Left ventricle myocardium inferior (tissue), 1 donor: Measurements from ENCODE around the gene RUVBL1. TPM values are rescaled to one million over a fixed set of nuclear protein-coding genes. Genes with fewer than 3 reads are reported as not detected.
A peak's percentile ranks its signal among the peaks of the same experiment; 100 is the strongest.

ENCODE experiments used
- DNase-seq: peaks from one replicate; pipeline ENCODE4 v3.0.0-alpha.2; 2020
- H3K27ac ChIP-seq: fragments of 200-600 bp; replicated peaks from 2 replicates; pipeline ENCODE4 v1.8.0; 2021
- H3K27me3 ChIP-seq: fragments of 200-600 bp; 2 replicates; pipeline ENCODE4 v1.8.0; 2021; ENCODE audit warnings: low read depth
- H3K36me3 ChIP-seq: fragments of 200-600 bp; 2 replicates; pipeline ENCODE4 v1.8.0; 2021
- H3K4me1 ChIP-seq: fragments of 200-600 bp; 2 replicates; pipeline ENCODE4 v1.8.0; 2021
- H3K4me3 ChIP-seq: fragments of 200-600 bp; 2 replicates; pipeline ENCODE4 v1.8.0; 2021; ENCODE audit warnings: mild to moderate bottlenecking, moderate library complexity
- H3K9me3 ChIP-seq: fragments of 200-600 bp; replicated peaks from 2 replicates; pipeline ENCODE4 v1.8.0; 2021
- CTCF ChIP-seq: fragments of 200-600 bp; IDR thresholded peaks from 2 replicates; pipeline ENCODE4 v1.8.0; 2021; ENCODE audit warnings: antibody characterized with exemption, mild to moderate bottlenecking, borderline replicate concordance
- intact Hi-C: fragments of 100-400 bp; cut with micrococcal nuclease; formaldehyde crosslinking; loops from one replicate; pipeline ENCODE4 v1.11.0; 2022
- total RNA-seq: library from RNA; stranded (reverse); fragmentation: NEBNext Ultra II Directional; extraction: Animal tissue kit (Norgen Biotek cat#: 25700); gene quantifications from one replicate; pipeline ENCODE4 v1.2.1, GENCODE V29; 2021
- donor health status: DM: no; HTN: yes; CAD: no; lungs with severe emphysema.

The RUVBL1 gene
- total RNA-seq, 1 donor from 2014 or later, result 25.3 TPM

DNA sequence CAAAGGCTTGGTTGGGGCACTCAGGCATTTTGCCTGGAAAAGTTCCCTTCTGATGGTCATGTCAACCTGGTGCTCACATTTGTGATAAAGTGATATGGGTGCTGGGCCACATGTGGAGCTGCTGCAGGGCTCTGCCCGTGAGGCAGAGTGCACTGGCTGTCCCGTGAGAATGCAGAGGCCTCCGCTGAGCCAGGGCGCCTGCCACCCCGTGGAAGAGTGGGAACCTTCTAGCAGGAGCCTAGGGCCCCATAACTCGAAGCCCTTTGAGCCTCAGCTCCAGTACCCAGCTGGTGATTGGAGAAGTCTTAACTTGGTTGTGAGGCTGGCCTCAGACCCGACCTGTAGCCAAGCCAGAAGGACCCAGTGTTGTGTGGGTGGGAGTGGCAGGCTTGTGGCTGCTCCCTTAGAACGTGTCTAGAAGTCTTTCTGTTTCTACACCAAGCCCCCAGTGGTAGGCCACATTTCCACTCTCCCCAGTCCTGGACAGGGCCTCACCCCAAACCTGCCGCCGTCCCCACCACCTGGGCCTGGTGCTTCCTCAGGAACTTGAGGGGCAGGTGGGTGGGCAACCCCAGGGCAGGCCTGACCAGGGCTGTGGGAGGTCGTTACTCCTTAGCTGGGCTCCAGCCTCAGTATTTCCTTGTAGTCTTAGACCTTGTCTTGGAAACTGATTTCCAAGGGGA is 51.7 kb downstream of the RUVBL1 start:
- no peaks in the 10 kb centered on the region for H3K9me3 ChIP-seq
- H3K36me3 ChIP-seq, result peaks cover 60% of the 10 kb centered on the region
- H3K4me3 ChIP-seq, result no peak overlapping the region
- H3K27me3 ChIP-seq, result no peaks in the 10 kb centered on the region
- no peak for TF ChIP-seq CTCF
- peaks cover 44% of the 10 kb centered on the region for H3K4me1 ChIP-seq
- intact Hi-C loops, result no loop called here
- H3K27ac ChIP-seq, result no peak overlapping the region
- DNase-seq, result no peak

- peaks cover 69% of the 10 kb centered on the region for H3K36me3 ChIP-seq
- no peak for DNase-seq
- no peak overlapping the region for H3K4me3 ChIP-seq
- intact Hi-C loops, result no loop called here
- H3K9me3 ChIP-seq, result no peaks in the 10 kb centered on the region
- no peak overlapping the region for H3K27ac ChIP-seq
- H3K27me3 ChIP-seq, result no peaks in the 10 kb centered on the region
- peaks cover 36% of the 10 kb centered on the region for H3K4me1 ChIP-seq
- no peak for TF ChIP-seq CTCF
These were observed 52.6 kb downstream of the RUVBL1 start for GRCh38 chr3:128070898-128071591.

DNA sequence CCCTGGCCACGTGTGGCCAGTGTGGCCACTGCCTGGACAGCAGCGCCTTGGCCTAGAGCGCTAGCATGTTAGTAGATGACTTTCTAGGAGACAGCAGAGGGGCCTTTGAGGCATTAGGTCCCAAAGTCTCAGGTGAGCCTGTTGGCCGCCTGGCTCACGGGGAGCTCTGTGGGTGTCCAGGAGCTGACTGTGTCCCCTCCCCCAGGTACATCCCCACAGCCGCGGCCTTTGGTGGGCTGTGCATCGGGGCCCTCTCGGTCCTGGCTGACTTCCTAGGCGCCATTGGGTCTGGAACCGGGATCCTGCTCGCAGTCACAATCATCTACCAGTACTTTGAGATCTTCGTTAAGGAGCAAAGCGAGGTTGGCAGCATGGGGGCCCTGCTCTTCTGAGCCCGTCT is 54.3 kb downstream of the RUVBL1 start:
- Histone ChIP-seq H3K27ac (no peak overlapping the region), H3K4me1 (peaks cover 20% of the 10 kb centered on the region), H3K36me3 (peaks cover 87% of the 10 kb centered on the region), H3K27me3 (no peaks in the 10 kb centered on the region), H3K9me3 (no peaks in the 10 kb centered on the region), H3K4me3 (no peak overlapping the region)
- no peak for DNase-seq
- TF ChIP-seq CTCF, result no peak
- intact Hi-C loops, result no loop called here

DNA sequence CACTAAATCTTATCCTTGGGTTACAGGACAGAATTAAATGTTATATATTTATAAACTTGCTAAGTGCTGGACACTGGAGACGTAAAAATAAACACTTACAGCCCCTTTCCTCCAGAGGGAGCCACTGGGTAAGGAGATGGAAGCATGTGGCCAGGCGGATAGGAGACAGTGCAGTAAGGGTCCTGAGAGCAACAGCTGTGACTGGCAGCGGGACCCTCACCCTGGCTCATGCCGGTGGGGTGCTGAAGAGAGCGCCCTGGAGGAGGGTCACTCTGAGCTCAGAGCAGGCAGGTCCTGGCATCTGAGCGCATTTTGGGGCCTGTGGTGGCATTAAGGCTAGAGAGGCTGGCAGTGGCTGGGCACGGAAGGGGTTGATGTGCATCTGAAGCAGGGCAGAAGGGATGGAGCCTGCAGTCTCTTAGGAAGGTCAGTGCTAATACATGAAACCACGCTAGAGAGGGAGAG is 55.4 kb downstream of the RUVBL1 start:
- Histone ChIP-seq H3K27me3 (no peaks in the 10 kb centered on the region), H3K36me3 (peaks cover 97% of the 10 kb centered on the region), H3K27ac (no peak overlapping the region), H3K4me3 (no peak overlapping the region), H3K9me3 (no peaks in the 10 kb centered on the region), H3K4me1 (peaks cover 13% of the 10 kb centered on the region)
- DNase-seq, result no peak
- intact Hi-C loops, result no loop called here
- TF ChIP-seq CTCF, result peak; percentile 64

- Histone ChIP-seq H3K4me3 (no peak overlapping the region), H3K4me1 (peaks cover 8% of the 10 kb centered on the region), H3K9me3 (no peaks in the 10 kb centered on the region), H3K27ac (no peak overlapping the region), H3K36me3 (peaks cover 99% of the 10 kb centered on the region), H3K27me3 (no peaks in the 10 kb centered on the region)
- DNase-seq, result no peak
- TF ChIP-seq CTCF, result no peak
- intact Hi-C loops, result no loop called here
These were observed 56.1 kb downstream of the RUVBL1 start for GRCh38 chr3:128067489-128067888.
